ENCODE data around the gene PRKN.

Gene PRKN

GRCh38 chr6:162173466-162173865 lies 554.1 kb downstream of the PRKN start:
- DNase-seq = no peak

GRCh38 chr6:162165479-162165878 lies 562.1 kb downstream of the PRKN start:
- no peak for DNase-seq

DNA sequence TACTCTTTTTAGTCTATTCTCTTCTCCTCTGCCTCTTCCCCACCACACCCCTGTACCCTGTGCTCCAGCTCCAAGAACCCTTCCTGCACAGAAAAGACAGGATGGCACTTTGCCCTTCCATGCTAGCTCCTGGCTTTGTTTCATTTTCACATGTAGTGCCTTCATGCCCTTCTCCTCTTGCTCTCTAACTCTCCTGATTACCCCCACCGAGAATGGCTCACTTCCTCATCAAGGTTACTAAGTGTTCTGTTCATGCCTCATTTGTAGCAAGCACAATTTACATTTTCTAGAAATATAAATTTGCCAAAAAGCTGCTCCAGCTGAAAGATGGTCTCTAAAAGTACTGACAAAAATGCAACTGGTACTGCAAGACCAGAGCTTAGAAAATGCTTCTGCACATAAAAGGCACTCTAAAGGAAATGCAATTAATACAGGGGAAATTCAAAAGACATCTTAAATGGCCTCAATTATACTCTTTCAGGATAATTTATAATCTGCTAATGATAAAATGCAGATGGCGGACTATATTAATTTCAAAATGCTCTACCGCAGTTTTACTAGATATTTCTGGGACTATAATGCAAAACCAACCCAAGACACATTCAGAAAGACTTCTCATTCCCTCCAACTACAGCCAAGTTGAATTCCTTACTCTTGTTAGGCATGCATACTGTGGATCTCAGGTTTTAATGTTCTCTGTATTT lies 570.2 kb downstream of the PRKN start:
- DNase-seq = no peak

DNA sequence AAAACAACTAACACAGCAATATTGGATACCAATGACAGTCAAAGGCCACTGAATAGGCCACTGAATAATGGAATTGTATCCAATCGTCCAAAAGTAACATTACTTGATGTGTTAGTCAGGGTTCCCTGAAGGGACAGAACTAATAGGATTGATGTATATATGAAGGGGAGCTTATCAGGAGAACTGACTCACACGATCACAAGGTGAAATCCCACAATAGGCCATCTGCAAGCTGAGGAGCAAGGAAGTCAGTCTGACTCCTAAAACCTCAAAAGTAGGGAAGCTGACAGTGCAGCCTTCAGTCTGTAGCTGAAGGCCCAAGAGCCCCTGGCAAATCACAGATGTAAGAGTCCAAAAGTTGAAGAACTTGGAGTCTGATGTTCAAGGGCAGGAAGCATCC lies 571.4 kb downstream of the PRKN start:
- DNase-seq = no peak

- no peak for DNase-seq
These were observed 572.6 kb downstream of the PRKN start for GRCh38 chr6:162154930-162155329.

DNA sequence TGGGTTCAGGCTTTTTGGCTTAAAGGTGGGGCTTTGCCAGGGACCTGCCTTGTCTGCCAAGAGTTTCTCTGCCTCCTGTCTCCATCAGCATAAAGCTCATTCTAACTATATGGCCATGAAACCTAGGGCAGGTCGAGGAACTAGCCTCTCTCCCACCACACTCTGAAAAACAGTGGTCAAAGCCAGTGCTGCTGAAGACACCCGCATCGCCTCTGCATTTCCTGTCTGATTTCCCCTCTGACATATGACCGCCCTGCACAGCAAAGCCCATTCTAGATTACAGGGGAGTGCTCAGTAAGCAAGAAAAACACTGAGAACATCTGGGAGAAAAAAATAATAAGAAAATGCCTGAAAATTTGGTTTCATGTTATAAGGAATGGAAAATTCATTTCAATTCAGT lies 573.6 kb downstream of the PRKN start:
- DNase-seq = no peak

DNA sequence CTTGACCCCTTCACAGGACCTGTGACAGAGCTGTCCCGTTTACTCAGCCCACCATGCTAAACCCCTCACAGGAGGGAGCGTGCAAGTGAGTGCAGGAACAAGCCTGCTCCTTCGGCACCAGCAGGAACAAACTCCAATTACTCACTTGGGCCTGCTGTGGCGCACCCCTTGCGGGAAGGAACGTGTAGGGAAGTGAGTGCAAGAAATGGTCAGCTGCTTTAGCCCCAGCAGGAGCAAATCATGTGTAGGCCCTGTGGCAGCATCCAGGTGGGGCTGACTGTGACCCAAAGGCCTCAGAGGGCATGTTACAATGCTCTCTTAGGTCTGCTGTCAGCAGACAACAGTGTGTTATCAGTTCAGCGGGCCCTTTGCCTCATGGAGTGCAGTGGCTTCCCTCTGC lies 574.4 kb downstream of the PRKN start:
- no peak for DNase-seq

DNA sequence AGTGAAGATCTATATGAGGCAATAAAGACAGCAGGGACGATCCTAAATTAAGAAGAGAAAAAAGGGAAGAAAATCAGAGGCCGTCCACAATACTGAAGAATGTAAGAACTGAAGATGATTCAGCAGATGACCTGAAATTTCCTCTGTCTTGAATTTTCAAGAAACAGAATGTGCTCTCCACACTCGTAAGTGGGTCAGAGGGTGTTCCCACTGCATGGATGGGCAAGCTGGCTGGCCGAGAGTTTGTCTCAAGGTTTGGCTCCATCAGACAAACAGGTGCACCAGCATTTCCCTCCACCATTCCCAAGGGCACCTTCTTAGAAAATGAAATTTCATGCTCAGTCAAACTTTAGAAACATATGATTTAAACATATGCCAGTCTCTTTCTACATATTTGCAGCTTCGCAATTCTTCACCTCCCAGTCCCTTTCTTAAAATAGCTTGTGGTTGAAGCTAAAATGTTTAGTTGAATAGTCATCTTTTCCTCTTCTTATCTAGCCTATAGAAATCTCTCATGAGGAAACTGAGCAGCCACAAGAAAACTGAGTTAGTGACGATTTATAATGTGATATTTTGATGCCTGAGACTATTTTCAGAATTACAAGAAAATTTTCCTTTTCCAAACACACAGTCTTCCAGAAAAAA lies 576.4 kb downstream of the PRKN start:
- no peak for DNase-seq

DNA sequence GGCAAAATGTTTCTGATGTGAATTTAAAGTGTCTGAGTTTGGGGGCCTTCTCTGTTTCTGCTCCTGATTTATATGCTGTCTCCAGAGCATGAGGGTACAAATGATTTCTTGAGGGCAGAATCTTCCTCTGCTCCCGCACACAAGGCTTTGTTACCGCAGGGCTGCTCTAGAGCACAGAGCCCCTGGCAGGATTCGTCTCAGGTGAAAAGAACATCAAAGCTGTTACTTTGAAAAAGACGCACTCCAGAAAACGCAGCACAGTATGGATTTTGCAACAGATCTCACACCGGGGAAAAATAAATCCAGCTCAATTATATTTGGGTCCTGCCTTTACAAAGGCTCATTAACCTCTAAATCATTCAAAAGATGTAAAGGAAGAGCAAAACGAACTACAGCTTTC lies 577.3 kb downstream of the PRKN start:
- DNase-seq = no peak

- DNase-seq = no peak
These were observed 577.8 kb downstream of the PRKN start for GRCh38 chr6:162149786-162150185.

- no peak for DNase-seq
These were observed 579.8 kb downstream of the PRKN start for GRCh38 chr6:162147805-162148204.

GRCh38 chr6:162147281-162147680 lies 580.3 kb downstream of the PRKN start:
- DNase-seq = no peak

DNA sequence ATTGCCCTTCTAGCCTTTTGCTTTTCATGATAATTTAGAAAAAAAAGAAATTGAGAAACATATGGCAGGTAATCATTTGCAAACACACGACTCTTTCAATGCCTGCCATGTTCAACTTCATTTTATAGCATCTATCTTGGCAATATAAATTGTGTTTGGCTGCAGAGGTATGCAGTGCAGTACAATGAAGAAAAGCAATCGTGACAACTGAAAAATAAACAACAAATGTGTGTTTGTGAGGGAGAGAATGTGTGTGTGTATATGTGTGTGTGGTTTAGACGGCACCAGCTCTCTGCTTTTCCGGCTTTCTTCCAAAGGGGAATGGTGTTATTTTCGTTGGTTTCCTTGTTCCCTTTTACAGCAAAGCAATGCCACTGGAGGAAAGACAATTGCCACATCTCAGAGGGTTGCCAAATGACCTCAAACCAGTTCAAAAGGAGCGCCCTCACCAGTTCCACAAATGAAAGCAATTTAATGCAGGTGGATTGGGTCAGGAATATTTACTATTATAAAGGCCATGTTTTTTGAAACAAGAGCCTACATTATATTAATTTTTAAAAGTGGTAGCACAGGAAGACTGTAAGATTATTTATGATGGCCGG lies 587.2 kb downstream of the PRKN start:
- DNase-seq = no peak

- DNase-seq = no peak
These were observed 601.9 kb downstream of the PRKN start for GRCh38 chr6:162125659-162126058.

DNA sequence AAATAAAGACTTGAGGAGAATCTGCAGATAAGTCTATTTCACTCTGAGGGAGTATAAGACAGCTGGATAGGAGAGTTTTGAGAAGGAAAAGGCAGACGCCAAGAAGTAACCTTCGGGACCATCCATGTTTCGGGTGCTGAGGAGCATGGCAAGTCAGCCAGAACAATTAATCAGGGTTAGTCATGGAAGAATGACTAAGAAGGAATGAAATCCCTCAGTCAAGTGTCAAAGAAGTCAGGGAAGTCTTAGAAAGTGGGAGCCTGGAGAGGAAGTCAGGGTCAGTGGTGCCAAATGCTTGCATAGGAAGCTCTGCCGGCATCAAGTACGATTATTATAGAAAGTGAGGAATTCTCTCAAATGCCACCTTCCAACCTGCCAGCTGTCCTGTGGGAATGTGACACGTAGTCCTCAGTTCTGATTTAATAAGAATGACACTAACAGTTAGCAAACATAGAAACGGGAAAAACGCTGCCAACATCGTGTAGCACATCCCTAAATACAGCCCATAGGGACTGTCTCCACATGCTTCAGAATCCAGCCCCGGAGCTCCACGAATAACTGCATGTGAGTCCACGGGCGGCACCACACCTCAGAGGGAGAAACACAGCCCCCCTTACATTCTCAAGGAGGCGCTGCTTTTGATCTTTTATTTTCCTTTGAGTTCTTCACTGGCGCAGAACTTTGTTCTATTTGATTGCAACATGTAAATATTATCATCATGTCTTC lies 602.7 kb downstream of the PRKN start:
- DNase-seq = no peak

DNA sequence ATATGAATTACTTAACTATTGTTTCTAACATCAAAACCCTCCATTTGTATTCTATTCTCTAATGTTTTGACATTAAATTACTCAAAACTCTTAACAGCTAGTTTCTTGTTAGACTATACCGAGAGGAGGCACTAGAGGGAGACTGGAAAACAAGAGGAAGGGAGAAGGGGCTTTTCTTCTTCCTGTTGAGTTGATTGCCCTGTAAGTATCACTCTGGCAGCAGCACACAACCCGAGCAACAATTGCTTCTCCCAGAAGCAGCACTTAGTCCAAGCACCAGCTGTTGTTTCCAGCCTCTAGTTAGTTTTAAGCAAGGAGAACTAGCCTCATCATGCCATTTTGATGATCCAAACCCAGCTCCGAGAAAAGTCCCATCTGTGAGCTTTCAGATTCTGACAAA lies 603.8 kb downstream of the PRKN start:
- DNase-seq = no peak

- DNase-seq = no peak
These were observed 608.2 kb downstream of the PRKN start for GRCh38 chr6:162119341-162119740.

GRCh38 chr6:162118706-162119105 lies 608.9 kb downstream of the PRKN start:
- no peak for DNase-seq

- DNase-seq = no peak
These were observed 610.6 kb downstream of the PRKN start for GRCh38 chr6:162116902-162117525.

GRCh38 chr6:162109480-162110050 lies 618.0 kb downstream of the PRKN start:
- DNase-seq = no peak

- no peak for DNase-seq
These were observed 619.5 kb downstream of the PRKN start for GRCh38 chr6:162108041-162108440.

GRCh38 chr6:162100096-162100495 lies 627.5 kb downstream of the PRKN start:
- DNase-seq = no peak

GRCh38 chr6:162099685-162100084 lies 627.9 kb downstream of the PRKN start:
- DNase-seq = no peak
